GM15510 (cell line): ENCODE results near the gene CENPO.

Experiments used
- POLR2A ChIP-seq: IDR thresholded peaks from 3 replicates; pipeline ENCODE4 v1.6.1; 2011; ENCODE audit warnings: borderline replicate concordance; ENCODE audit not compliant: insufficient read length; ENCODE audit errors: extremely low read depth

CENPO gene

DNA sequence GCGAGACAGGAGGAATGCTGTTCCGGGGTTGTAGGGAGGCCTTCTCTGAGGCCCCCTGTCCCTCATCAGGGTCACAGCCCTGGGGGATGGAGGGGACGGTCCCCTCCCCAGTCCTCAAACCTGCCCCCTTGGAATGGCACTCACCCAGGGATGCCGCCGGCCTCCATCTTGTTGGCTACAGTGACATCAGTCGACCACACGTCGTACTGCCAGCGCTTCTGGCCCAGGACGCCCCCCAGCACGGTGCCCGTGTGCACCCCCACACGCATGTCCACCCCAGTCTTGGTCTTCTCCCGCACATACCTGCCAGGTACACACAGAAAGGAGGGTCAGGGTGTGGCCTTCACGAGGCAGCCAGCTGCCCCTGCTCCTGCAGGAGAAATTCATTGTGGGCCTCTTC is 46.5 kb downstream of the CENPO start:
- TF ChIP-seq POLR2A: no peak

GRCh38 chr2:24840164-24840869 is 47.1 kb downstream of the CENPO start:
- no peak for TF ChIP-seq POLR2A

DNA sequence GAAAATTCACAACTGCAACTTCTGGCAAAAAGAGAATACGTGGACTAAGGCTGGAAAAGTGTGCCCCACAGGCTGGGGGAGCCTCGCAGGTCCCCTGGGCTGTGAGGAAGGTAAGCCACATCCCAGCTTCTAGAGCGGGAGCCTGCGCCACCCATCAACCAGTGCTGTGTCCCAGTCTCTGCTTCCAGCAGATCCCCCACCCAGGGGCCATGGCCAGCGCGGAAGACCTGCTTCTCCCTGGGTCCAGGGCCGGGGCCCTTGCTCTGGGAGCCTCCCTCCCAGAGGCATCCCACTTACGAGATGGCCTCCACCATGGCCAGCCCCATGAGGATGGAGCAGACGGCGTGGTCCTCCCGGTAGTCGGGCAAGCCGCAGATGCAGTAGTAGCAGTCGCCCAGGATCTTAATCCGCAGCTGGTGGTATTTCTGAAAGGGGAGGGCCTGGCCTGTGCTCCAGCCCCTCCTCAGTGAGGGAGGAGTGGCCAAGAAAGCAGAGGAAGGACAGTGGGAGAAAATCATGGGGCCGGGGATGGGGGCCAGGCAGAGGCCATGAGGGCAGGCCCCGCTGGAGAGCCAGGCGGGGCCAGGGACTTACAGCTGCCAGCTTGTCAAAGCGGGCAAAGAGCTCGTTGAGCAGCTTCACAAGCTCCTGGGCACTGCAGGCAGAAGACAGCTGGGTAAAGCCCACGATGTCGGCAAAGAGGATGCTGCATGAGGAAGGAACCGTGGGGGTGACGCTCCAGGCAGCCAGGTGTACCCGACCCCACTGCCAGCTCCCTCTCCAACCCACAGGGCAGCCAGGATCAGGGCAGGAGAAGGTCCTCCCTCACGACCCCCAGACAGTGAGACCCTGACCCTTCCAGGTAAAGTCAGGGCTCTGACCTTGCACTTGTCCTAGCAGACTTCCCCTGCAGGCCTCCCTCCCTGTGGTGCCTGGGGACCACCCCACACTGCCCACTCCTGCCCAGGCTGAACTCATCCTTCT is 48.0 kb downstream of the CENPO start:
- no peak for TF ChIP-seq POLR2A

- no peak for TF ChIP-seq POLR2A
Observed at GRCh38 chr2:24842081-24843050, 49.1 kb downstream of the CENPO start.

DNA sequence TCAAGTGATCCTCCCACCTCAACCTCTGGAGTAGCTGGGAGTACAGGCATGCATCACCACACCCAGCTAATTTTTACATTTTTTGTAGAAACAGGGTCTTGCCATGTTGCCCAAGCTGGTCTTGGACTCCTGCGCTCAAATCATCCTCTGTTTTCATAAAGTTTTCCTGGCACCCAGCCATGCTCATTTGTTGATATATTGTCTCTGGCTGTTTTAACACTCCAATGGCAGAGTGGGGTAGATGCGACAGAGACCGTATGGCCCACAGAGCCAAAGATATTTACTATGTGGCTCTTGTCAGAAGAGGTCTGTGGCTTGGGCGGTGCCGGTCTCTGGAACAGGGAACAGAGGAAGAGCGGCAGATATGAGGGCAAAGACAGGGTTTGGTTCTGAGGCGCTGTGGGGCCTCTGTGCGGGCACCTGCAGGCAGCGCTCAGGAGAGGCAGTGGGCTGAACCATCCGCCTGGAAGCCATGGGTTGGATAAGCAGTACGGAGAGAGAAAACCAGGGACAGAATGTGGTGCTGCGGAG is 50.2 kb downstream of the CENPO start:
- no peak for TF ChIP-seq POLR2A

DNA sequence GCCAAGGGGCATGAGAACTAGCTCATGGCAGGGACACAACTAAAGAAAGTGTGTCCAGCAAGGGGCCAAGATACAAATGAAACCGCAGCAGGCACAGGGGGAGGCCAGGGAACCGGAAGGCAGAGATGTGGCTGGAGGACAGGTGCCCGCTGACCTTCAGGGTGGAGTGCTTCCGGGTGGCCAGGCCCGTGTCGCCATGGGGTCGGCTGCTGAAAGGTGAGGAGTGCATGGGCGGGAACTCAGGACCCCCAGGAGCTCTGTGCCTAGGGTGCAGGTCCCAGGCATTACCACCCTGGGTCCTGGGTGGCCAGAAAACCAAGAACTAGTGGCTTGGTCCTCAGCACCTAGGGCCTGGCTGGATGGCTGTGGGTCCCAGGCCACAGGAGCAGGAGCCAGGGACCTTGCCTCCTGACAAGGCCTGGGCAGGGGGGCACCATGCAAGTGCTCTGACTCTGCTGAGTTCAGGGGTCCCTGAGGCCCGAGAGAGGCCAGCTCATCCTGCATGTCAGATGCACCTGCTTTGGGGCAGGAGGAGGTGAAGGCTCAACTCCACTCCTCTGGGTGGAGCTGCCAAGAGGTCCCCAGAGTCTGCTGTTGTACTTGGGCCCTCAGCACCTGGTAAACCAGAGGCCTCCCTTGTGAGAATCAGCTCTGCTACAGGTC is 50.9 kb downstream of the CENPO start:
- TF ChIP-seq POLR2A: no peak

- TF ChIP-seq POLR2A: no peak
Observed at GRCh38 chr2:24845691-24846090, 52.5 kb downstream of the CENPO start.

- TF ChIP-seq POLR2A: no peak
Observed at GRCh38 chr2:24850944-24851343, 57.7 kb downstream of the CENPO start.

- no peak for TF ChIP-seq POLR2A
Observed at GRCh38 chr2:24852026-24852425, 58.8 kb downstream of the CENPO start.

DNA sequence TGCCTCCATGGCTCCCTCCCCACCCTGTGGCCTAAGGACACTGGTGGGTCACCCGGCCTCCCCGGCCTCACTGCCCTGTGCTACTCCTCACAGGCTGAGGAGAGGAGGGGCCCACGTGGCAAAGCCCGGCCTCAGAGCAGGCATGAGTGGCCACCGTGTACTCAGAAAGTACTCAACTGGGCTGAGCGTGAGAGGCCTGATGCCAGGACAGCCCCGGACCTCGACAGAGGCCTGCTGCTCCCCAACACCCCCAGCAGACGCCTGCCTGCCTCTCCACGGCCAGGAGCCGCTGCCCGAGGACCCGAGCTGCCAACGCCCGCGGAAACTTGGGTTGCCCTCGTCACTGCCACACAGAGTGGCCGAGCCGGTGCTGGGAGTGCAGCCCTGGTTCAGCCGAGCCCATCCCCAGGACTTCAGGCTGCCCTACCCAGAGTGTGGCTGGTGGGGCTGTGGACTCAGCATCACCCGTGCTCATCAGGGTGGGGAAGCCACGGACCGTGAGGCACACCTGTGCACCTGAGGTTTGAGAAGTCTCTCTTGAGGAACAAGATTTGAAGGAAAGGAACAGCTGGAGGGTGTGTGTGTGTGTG is 59.3 kb downstream of the CENPO start:
- no peak for TF ChIP-seq POLR2A

- no peak for TF ChIP-seq POLR2A
Observed at GRCh38 chr2:24853046-24853445, 59.8 kb downstream of the CENPO start.

DNA sequence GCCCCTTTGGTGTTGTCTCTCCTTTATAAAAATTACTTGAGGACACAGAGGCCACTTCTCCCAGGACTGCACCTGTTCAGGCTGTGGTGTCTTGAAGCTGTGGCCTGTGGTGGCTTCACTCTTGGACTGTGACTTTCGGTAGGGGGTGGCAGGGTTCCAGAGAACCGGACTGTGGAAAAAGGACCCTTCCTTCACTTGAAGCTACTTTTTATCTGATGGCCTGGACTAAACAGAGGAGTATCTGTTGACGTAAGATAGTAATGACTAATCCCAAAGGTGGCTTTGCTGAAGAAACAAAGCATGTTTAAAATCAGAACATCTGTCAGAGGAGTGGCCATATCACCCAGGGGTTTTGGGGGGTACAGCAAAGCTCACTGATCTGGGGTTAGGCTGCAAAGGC is 60.8 kb downstream of the CENPO start:
- TF ChIP-seq POLR2A: no peak

GRCh38 chr2:24855022-24855622 is 61.9 kb downstream of the CENPO start:
- TF ChIP-seq POLR2A: no peak
